GM19239 (cell line): Measurements from ENCODE around the gene UQCC3.

Experiments
- DNase-seq: peaks from one replicate; pipeline ENCODE4 v3.0.0; 2011; ENCODE audit warnings: low spot score; ENCODE audit not compliant: insufficient read length
- FAIRE-seq: peaks from 2 replicates; lab custom pipeline; 2011; peaks lifted over from hg19 to GRCh38; lab: Jason Lieb, UNC

Gene UQCC3

GRCh38 chr11:62719302-62719978 lies 48.0 kb downstream of the UQCC3 start:
- DNase-seq (no peak), FAIRE-seq (no peak)

GRCh38 chr11:62721994-62722393 lies 50.5 kb downstream of the UQCC3 start:
- FAIRE-seq (no peak), DNase-seq (no peak)
